PC-3 (cell line): Measurements from ENCODE around the gene MSI2. TPM values are rescaled to one million over a fixed set of nuclear protein-coding genes. Genes with fewer than 3 reads are reported as not detected.

Experiments
- ATAC-seq: fragments of 200-7000 bp; cut with Tn5 transposase; 2 replicates; pipeline ENCODE4 v1.9.1; 2020; ENCODE audit warnings: mild to moderate bottlenecking, moderate library complexity
- BruUV-seq: library from RNA; stranded (reverse); fragments of 400-500 nt; replicated peaks from 2 replicates; lab custom pipeline; 2021; lab: Mats Ljungman, UMichigan
- CTCF ChIA-PET: fragments of 300-600 bp; sonication (Branson Sonifier 250); formaldehyde crosslinking; loops from one replicate; lab custom pipeline; 2022; ENCODE audit warnings: antibody characterized with exemption; lab: Charles Lee
- POLR2A ChIA-PET: fragments of 300-600 bp; sonication (Branson Sonifier 250); formaldehyde crosslinking; loops from one replicate; lab custom pipeline; 2022; ENCODE audit warnings: antibody characterized with exemption; ENCODE audit not compliant: unreplicated experiment; lab: Charles Lee
- DNase-seq: peaks from one replicate; pipeline ENCODE4 v3.0.0-alpha.2; 2015
- H2AFZ ChIP-seq: fragments of 300-600 bp; sonication (generic); 2 replicates; pipeline ENCODE4 v1.6.0; 2016; ENCODE audit warnings: antibody characterized with exemption, low read length
- H3F3A ChIP-seq: fragments of 300-600 bp; sonication (generic); one replicate; pipeline ENCODE4 v1.6.0; 2017; ENCODE audit warnings: antibody characterized with exemption, low read length, control low read depth, mild to moderate bottlenecking; ENCODE audit not compliant: unreplicated experiment
- H3K27ac ChIP-seq: fragments of 300-600 bp; sonication (generic); 2 replicates; pipeline ENCODE4 v1.5.1; 2016; ENCODE audit warnings: mild to moderate bottlenecking, low read length
- H3K27me3 ChIP-seq: fragments of 300-600 bp; sonication (generic); 2 replicates; pipeline ENCODE4 v1.6.1; 2016; ENCODE audit warnings: low read length, mixed read lengths
- H3K36me3 ChIP-seq: fragments of 300-600 bp; sonication (generic); 2 replicates; pipeline ENCODE4 v1.6.1; 2016; ENCODE audit warnings: low read depth, mixed run types, low read length, mixed read lengths
- H3K4me1 ChIP-seq: fragments of 300-600 bp; sonication (generic); 2 replicates; pipeline ENCODE4 v1.5.1; 2016; ENCODE audit warnings: low read length; ENCODE audit not compliant: insufficient read depth
- H3K4me2 ChIP-seq: fragments of 300-600 bp; sonication (generic); 2 replicates; pipeline ENCODE4 v1.6.0; 2016; ENCODE audit warnings: low read length
- H3K4me3 ChIP-seq: fragments of 300-600 bp; sonication (generic); 2 replicates; pipeline ENCODE4 v1.5.1; 2016; ENCODE audit warnings: mild to moderate bottlenecking, low read length, mixed read lengths
- H3K79me2 ChIP-seq: fragments of 300-600 bp; sonication (generic); 2 replicates; pipeline ENCODE4 v1.6.1; 2017; ENCODE audit warnings: low read length, mixed read lengths
- H3K9ac ChIP-seq: fragments of 300-600 bp; sonication (generic); 2 replicates; pipeline ENCODE4 v1.6.0; 2016; ENCODE audit warnings: mild to moderate bottlenecking, low read length
- H3K9me2 ChIP-seq: fragments of 300-600 bp; sonication (generic); replicated peaks from 2 replicates; pipeline ENCODE4 v1.6.1; 2016; ENCODE audit warnings: mixed run types, low read length, mixed read lengths
- H3K9me3 ChIP-seq: fragments of 300-600 bp; sonication (generic); 2 replicates; pipeline ENCODE4 v1.6.1; 2016; ENCODE audit warnings: low read length, mixed read lengths
- H4K20me1 ChIP-seq: fragments of 300-600 bp; sonication (generic); 2 replicates; pipeline ENCODE4 v1.6.1; 2016; ENCODE audit warnings: low read length, mixed read lengths
- EZH2 ChIP-seq: fragments of 300-600 bp; sonication (generic); IDR thresholded peaks from one replicate; pipeline ENCODE4 v1.6.1; 2017; ENCODE audit warnings: antibody characterized with exemption, mild to moderate bottlenecking, low read length; ENCODE audit not compliant: unreplicated experiment
- EZH2phosphoT487 ChIP-seq: fragments of 300-600 bp; sonication (generic); IDR thresholded peaks from 2 replicates; pipeline ENCODE4 v1.6.1; 2018; ENCODE audit warnings: mild to moderate bottlenecking, antibody characterized with exemption, low read length, borderline replicate concordance
- intact Hi-C: fragments of 100-400 bp; cut with micrococcal nuclease; formaldehyde crosslinking; loops from 2 replicates; pipeline ENCODE4 v1.9.0; 2023
- total RNA-seq: library from RNA; depleted of rRNA; stranded (reverse); fragments of >200 nt; gene quantifications from 2 replicates; pipeline ENCODE4 v1.2.3, GENCODE V29; 2014
- TF ChIP-seq, protein P1 (sequence below): fragments of 300-600 bp; sonication (generic); conservative IDR thresholded peaks from 2 replicates; pipeline ENCODE4 v1.5.1; 2017; ENCODE audit warnings: antibody characterized with exemption, low read depth, mild to moderate bottlenecking, low read length

MSI2 gene
- total RNA-seq, 1 experiment from 2014 or later, result 54.7 TPM

DNA sequence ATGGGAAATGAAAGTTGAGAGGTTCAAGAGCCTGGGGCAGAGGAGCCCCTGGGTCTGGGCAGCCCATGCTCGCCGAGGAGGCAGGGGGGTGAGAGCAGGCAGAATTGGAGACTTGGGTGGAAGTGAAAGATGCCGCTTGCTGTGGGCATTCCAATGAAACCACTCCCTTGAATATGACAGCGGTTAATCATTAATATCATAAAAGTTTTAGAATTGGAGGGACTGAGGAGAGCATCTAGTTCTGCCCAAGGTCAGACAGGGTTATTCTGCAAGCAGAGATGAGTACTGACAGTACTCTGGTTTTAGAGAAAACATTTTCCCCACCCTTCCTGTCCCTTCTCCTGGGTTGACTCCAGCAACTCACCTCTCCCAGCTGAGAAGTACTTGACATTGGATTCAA is 180.2 kb downstream of the MSI2 start:
- no TSS peak for BruUV-seq
- intact Hi-C loops, result no loop called here

GRCh38 chr17:57438066-57438731 is 181.9 kb downstream of the MSI2 start:
- TF ChIP-seq EZH2phosphoT487 (no peak), EZH2 (no peak)
- TF ChIP-seq, protein P1, sequence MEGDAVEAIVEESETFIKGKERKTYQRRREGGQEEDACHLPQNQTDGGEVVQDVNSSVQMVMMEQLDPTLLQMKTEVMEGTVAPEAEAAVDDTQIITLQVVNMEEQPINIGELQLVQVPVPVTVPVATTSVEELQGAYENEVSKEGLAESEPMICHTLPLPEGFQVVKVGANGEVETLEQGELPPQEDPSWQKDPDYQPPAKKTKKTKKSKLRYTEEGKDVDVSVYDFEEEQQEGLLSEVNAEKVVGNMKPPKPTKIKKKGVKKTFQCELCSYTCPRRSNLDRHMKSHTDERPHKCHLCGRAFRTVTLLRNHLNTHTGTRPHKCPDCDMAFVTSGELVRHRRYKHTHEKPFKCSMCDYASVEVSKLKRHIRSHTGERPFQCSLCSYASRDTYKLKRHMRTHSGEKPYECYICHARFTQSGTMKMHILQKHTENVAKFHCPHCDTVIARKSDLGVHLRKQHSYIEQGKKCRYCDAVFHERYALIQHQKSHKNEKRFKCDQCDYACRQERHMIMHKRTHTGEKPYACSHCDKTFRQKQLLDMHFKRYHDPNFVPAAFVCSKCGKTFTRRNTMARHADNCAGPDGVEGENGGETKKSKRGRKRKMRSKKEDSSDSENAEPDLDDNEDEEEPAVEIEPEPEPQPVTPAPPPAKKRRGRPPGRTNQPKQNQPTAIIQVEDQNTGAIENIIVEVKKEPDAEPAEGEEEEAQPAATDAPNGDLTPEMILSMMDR, result no peak
- Histone ChIP-seq H2AFZ (no peak overlapping the region), H3K79me2 (no peaks in the 10 kb centered on the region), H4K20me1 (no peaks in the 10 kb centered on the region), H3K27me3 (no peaks in the 10 kb centered on the region), H3K9me3 (no peaks in the 10 kb centered on the region), H3K9ac (no peak overlapping the region), H3F3A (no peaks in the 10 kb centered on the region), H3K27ac (no peak overlapping the region), H3K9me2 (no peaks in the 10 kb centered on the region), H3K36me3 (no peaks in the 10 kb centered on the region; the same call in 1 of the 2 replicates), H3K4me2 (no peak overlapping the region), H3K4me1 (peaks cover 20% of the 10 kb centered on the region), H3K4me3 (no peak overlapping the region)
- no peak for ATAC-seq
- POLR2A ChIA-PET, result no interaction called here
- DNase-seq, result no peak
- BruUV-seq, result no TSS peak
- intact Hi-C loops, result no loop called here
- CTCF ChIA-PET, result no interaction called here

More for the DNA sequence above, 180.2 kb downstream of the MSI2 start:
- no peaks in the 10 kb centered on the region for H3K27me3 ChIP-seq
- peaks cover 15% of the 10 kb centered on the region for H3K4me1 ChIP-seq
- H3K79me2 ChIP-seq, result no peaks in the 10 kb centered on the region
- H3K9me3 ChIP-seq, result no peaks in the 10 kb centered on the region
- H3K4me2 ChIP-seq, result no peak overlapping the region
- H3K9me2 ChIP-seq, result no peaks in the 10 kb centered on the region
- H3K4me3 ChIP-seq, result no peak overlapping the region
- ATAC-seq, result no peak
- DNase-seq, result no peak
- H3K9ac ChIP-seq, result no peak overlapping the region
- no peaks in the 10 kb centered on the region for H4K20me1 ChIP-seq
- TF ChIP-seq EZH2phosphoT487 (no peak), EZH2 (no peak)
- TF ChIP-seq, protein P1, result no peak
- no peak overlapping the region for H2AFZ ChIP-seq
- H3F3A ChIP-seq, result no peaks in the 10 kb centered on the region
- no peaks in the 10 kb centered on the region; the same call in 1 of the 2 replicates for H3K36me3 ChIP-seq
- ChIA-PET POLR2A (no interaction called here), CTCF (no interaction called here)
- no peak overlapping the region for H3K27ac ChIP-seq

DNA sequence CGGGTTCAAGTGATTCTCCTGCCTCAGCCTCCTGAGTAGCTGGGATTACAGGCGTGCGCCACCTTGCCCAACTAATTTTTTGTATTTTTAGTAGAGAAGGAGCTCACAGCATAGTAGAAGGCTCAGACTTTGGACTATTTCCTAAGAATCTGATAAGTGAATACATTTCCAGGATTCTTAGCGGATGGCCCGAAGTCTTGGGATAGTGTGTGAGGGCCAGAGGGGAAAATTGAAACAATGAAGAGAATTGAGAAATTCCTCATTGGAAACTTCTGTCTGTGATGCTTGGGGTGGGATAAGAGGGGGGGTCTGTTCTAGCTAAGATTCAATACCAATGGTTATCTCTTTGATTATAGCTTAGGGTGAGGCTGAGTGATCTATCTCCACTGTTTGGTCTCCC is 183.3 kb downstream of the MSI2 start:
- Histone ChIP-seq H3K4me2 (no peak overlapping the region), H3K79me2 (no peaks in the 10 kb centered on the region), H3K27me3 (no peaks in the 10 kb centered on the region), H3K9me2 (no peaks in the 10 kb centered on the region), H3K9me3 (no peaks in the 10 kb centered on the region), H3K4me3 (no peak overlapping the region), H2AFZ (no peak overlapping the region), H3K9ac (no peak overlapping the region), H3K27ac (no peak overlapping the region), H3K36me3 (no peaks in the 10 kb centered on the region), H3K4me1 (peaks cover 27% of the 10 kb centered on the region), H4K20me1 (no peaks in the 10 kb centered on the region), H3F3A (peaks cover under 1% of the 10 kb centered on the region)
- BruUV-seq, result no TSS peak
- ATAC-seq (no peak), DNase-seq (no peak)
- ChIA-PET POLR2A (interaction anchor here (0.6 kb wide), 1 partner anchor 180 kb away, joined by 4 read pairs; no protein-coding TSS in a partner anchor), CTCF (interaction anchor here (1.1 kb wide), 1 partner anchor 197 kb away, joined by 6 read pairs; no protein-coding TSS in a partner anchor)
- intact Hi-C loops, result loop anchor here (5.0 kb wide), 1 partner anchor 182 kb away; the partner anchor contains the start of gene MSI2
- TF ChIP-seq EZH2phosphoT487, result no peak
- TF ChIP-seq, protein P1, result no peak
- no peak for TF ChIP-seq EZH2
